ENCODE results near the gene DOCK9. TPM values are rescaled to one million over a fixed set of nuclear protein-coding genes. Genes with fewer than 3 reads are reported as not detected.

DOCK9 gene
- total RNA-seq, 2 donors from 2014 or later: 58.6 to 102 TPM

- DNase-seq (ENCODE audit: low spot score) (no peak), ATAC-seq (ENCODE audit: insufficient number of reproducible peaks, low FRiP score, low read depth) (no peak)
- Histone ChIP-seq H3K9me3 (no peaks in the 10 kb centered on the region), H3K4me3 (no peak overlapping the region), H3K36me3 (no peaks in the 10 kb centered on the region), H3K27ac (no peak overlapping the region), H3K4me1 (ENCODE audit: control insufficient read depth in 1 of 2, low read depth in 2 of 2) (peaks cover 0 to 3% of the 10 kb centered on the region in 2 donors), H3K27me3 (replicated peaks; ENCODE audit: insufficient read depth) (no peaks in the 10 kb centered on the region)
- no peak for TF ChIP-seq CTCF (IDR thresholded peaks at IDR 0.05)
Observed at GRCh38 chr13:98890925-98891324, 86.9 kb downstream of the DOCK9 start.

- ATAC-seq (ENCODE audit: insufficient number of reproducible peaks, low FRiP score, low read depth): no peak
Observed at GRCh38 chr13:98890186-98890585, 87.7 kb downstream of the DOCK9 start.

GRCh38 chr13:98889419-98890085, 88.3 kb downstream of the DOCK9 start:
- Histone ChIP-seq H3K4me1 (ENCODE audit: control insufficient read depth in 1 of 2, low read depth in 2 of 2) (no peaks in the 10 kb centered on the region), H3K27me3 (replicated peaks; ENCODE audit: insufficient read depth) (no peaks in the 10 kb centered on the region), H3K4me3 (no peak overlapping the region), H3K36me3 (peaks cover 9% of the 10 kb centered on the region), H3K27ac (no peak overlapping the region), H3K9me3 (no peaks in the 10 kb centered on the region)
- no peak for DNase-seq (ENCODE audit: low spot score)
- no peak for ATAC-seq (ENCODE audit: insufficient number of reproducible peaks, low FRiP score, low read depth)
- no peak for TF ChIP-seq CTCF (IDR thresholded peaks at IDR 0.05)

More at GRCh38 chr13:98890186-98890585, 87.7 kb downstream of the DOCK9 start:
- Histone ChIP-seq H3K9me3 (no peaks in the 10 kb centered on the region), H3K4me1 (ENCODE audit: control insufficient read depth in 1 of 2, low read depth in 2 of 2) (no peaks in the 10 kb centered on the region), H3K4me3 (no peak overlapping the region), H3K27me3 (replicated peaks; ENCODE audit: insufficient read depth) (no peaks in the 10 kb centered on the region), H3K27ac (no peak overlapping the region), H3K36me3 (peaks cover 4% of the 10 kb centered on the region)
- no peak for DNase-seq (ENCODE audit: low spot score)
- TF ChIP-seq CTCF (IDR thresholded peaks at IDR 0.05): no peak

- Histone ChIP-seq H3K4me3 (no peak overlapping the region), H3K36me3 (peaks cover 11% of the 10 kb centered on the region), H3K27ac (no peak overlapping the region), H3K4me1 (ENCODE audit: control insufficient read depth in 1 of 2, low read depth in 2 of 2) (no peaks in the 10 kb centered on the region), H3K27me3 (replicated peaks; ENCODE audit: insufficient read depth) (no peaks in the 10 kb centered on the region), H3K9me3 (no peaks in the 10 kb centered on the region)
- DNase-seq (ENCODE audit: low spot score) (no peak), ATAC-seq (ENCODE audit: insufficient number of reproducible peaks, low FRiP score, low read depth) (no peak)
- TF ChIP-seq CTCF (IDR thresholded peaks at IDR 0.05): no peak
Observed at GRCh38 chr13:98888890-98889279, 89.0 kb downstream of the DOCK9 start.

- no peak for ATAC-seq (ENCODE audit: insufficient number of reproducible peaks, low FRiP score, low read depth)
- Histone ChIP-seq H3K27ac (no peak overlapping the region), H3K36me3 (peaks cover 11% of the 10 kb centered on the region), H3K9me3 (no peaks in the 10 kb centered on the region), H3K4me1 (ENCODE audit: control insufficient read depth in 1 of 2, low read depth in 2 of 2) (no peaks in the 10 kb centered on the region), H3K27me3 (replicated peaks; ENCODE audit: insufficient read depth) (no peaks in the 10 kb centered on the region), H3K4me3 (no peak overlapping the region)
- no peak for TF ChIP-seq CTCF (IDR thresholded peaks at IDR 0.05)
- no peak for DNase-seq (ENCODE audit: low spot score)
Observed at GRCh38 chr13:98888222-98888889, 89.5 kb downstream of the DOCK9 start.
